Fibroblast of lung (primary cell): ENCODE results near the gene ACOT2. TPM values are rescaled to one million over a fixed set of nuclear protein-coding genes. Genes with fewer than 3 reads are reported as not detected.
"Not testable (repeated sequence)": the region's sequence is repeated elsewhere in the genome, so short reads cannot be mapped to it uniquely, and the experiment has no call there.

Experiments used
- DNase-seq, 2 donors: peaks; one replicate each; pipeline versions ENCODE4 v3.0.0 to v3.0.0-alpha.2; 2010; ENCODE audit warnings: low read depth in 2 of 2
- H2AFZ ChIP-seq: 2 replicates; pipeline ENCODE4 v1.5.1; 2012; ENCODE audit warnings: low read length, control low read depth, inconsistent platforms
- H3K27ac ChIP-seq: 2 replicates; pipeline ENCODE4 v1.5.1; 2011; ENCODE audit warnings: low read length, control low read depth; ENCODE audit not compliant: insufficient read depth
- H3K27me3 ChIP-seq: 2 replicates; pipeline ENCODE4 v1.5.1; 2011; ENCODE audit warnings: mild to moderate bottlenecking, low read length; ENCODE audit not compliant: control insufficient read depth, insufficient read depth
- H3K36me3 ChIP-seq: 2 replicates; pipeline ENCODE4 v1.5.1; 2011; ENCODE audit warnings: low read length; ENCODE audit not compliant: control insufficient read depth, insufficient read depth
- H3K4me1 ChIP-seq: 2 replicates; pipeline ENCODE4 v1.5.1; 2011; ENCODE audit warnings: low read length; ENCODE audit not compliant: control insufficient read depth, insufficient read depth; ENCODE audit errors: extremely low read depth
- H3K4me2 ChIP-seq: 2 replicates; pipeline ENCODE4 v1.5.1; 2011; ENCODE audit warnings: low read length, control low read depth; ENCODE audit not compliant: insufficient read depth; ENCODE audit errors: extremely low read depth
- H3K4me3 ChIP-seq, 4 experiments: fragments of 200-600 bp in 1 of 4; sonication (generic) in 1 of 4; replicated peaks in 1 of 4; 2 replicates each; pipeline ENCODE4 v1.5.1; 2011 to 2016; ENCODE audit warnings: low read length in 4 of 4, low read depth in 3 of 4, mild to moderate bottlenecking in 3 of 4, control low read depth in 2 of 4, inconsistent platforms in 1 of 4, mixed read lengths in 1 of 4; ENCODE audit not compliant: insufficient read depth in 1 of 4; ENCODE audit errors: control extremely low read depth in 1 of 4
- H3K79me2 ChIP-seq: 2 replicates; pipeline ENCODE4 v1.5.1; 2012; ENCODE audit warnings: mild to moderate bottlenecking, low read length, inconsistent platforms; ENCODE audit not compliant: control insufficient read depth, insufficient read depth
- H3K9ac ChIP-seq: 2 replicates; pipeline ENCODE4 v1.5.1; 2011; ENCODE audit warnings: mild to moderate bottlenecking, low read length, control low read depth; ENCODE audit not compliant: insufficient read depth
- H3K9me3 ChIP-seq: 2 replicates; pipeline ENCODE4 v1.5.1; 2012; ENCODE audit warnings: low read depth, low read length; ENCODE audit not compliant: control insufficient read depth, insufficient read depth
- H4K20me1 ChIP-seq: 2 replicates; pipeline ENCODE4 v1.5.1; 2011; ENCODE audit warnings: low read length; ENCODE audit not compliant: control insufficient read depth, insufficient read depth; ENCODE audit errors: extremely low read depth
- EZH2 ChIP-seq: IDR thresholded peaks from 2 replicates; pipeline ENCODE4 v1.5.1; 2012; ENCODE audit warnings: low read length, control low read depth, mild to moderate bottlenecking; ENCODE audit errors: missing control alignments
- polyA plus RNA-seq, 2 donors: library from polyadenylated mRNA; depleted of rRNA in 1 of 2; stranded (reverse) in 1 of 2; unstranded in 1 of 2; fragments of >200 nt; gene quantifications; 2 replicates each; pipeline ENCODE4 v1.2.1, GENCODE V29; 2011 to 2012; ENCODE audit warnings: missing spikeins in 1 of 2
- total RNA-seq: library from RNA; depleted of rRNA; stranded (reverse); fragments of >200 nt; gene quantifications from 2 replicates; pipeline ENCODE4 v1.2.1, GENCODE V29; 2014

ACOT2 gene
- total and polyA plus RNA-seq, 2 donors (not counting 1 experiment from before 2014, with no cell fraction given): 27.1 to 39.1 TPM

DNA sequence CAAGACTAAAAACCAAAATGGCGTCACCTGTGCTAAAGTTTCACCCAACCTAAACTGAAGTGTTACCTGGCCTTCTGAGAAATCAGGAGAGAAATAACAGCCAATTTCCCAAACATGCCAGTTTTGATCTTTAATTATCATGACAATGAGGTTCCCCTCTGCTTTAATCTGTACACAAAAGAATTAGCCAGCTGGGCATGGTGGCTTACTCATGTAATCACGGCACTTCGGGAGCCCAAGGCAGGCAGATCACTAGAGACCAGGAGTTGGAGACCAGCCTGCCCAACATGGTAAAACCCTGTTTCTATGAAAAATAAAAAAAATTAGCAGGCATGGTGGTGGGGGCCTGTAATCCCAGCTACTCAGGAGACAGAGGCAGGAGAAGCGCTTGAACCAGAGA lies 15.2 kb upstream of the ACOT2 start:
- Histone ChIP-seq H3K9me3 (no peaks in the 10 kb centered on the region), H4K20me1 (no peaks in the 10 kb centered on the region), H3K4me1 (no peaks in the 10 kb centered on the region), H2AFZ (no peak overlapping the region), H3K79me2 (no peaks in the 10 kb centered on the region), H3K27me3 (no peaks in the 10 kb centered on the region), H3K36me3 (no peaks in the 10 kb centered on the region), H3K4me3 (no peak overlapping the region), H3K9ac (no peak overlapping the region), H3K4me2 (no peak overlapping the region), H3K27ac (no peak overlapping the region)
- no peak for DNase-seq
- no peak for TF ChIP-seq EZH2

GRCh38 chr14:73557201-73557600 lies 11.8 kb upstream of the ACOT2 start:
- not testable (repeated sequence) for DNase-seq, H3K27ac ChIP-seq, H2AFZ ChIP-seq, H3K79me2 ChIP-seq, H3K4me1 ChIP-seq, H3K4me2 ChIP-seq, H3K9me3 ChIP-seq, H4K20me1 ChIP-seq, H3K9ac ChIP-seq, H3K27me3 ChIP-seq, H3K36me3 ChIP-seq, H3K4me3 ChIP-seq

DNA sequence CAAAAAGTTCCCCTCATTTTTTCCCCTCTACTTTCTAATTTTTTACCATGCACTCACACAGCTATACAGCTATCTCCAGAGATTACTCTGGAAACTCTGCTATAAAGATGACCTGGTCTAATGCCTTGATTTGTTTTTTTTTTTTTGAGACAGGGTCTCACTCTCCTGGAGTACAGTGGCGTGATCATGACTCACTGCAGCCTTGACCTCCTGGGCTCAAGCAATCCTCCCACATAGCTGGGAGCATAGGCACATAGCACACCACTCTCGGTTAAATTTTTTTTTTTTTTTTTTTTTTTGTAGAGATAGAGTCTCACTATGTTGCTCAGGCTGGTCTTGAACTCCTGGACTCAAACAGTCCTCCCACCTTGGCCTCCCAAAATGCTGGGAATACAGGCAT lies 10.8 kb upstream of the ACOT2 start:
- H3K4me2 ChIP-seq, H3K27ac ChIP-seq, H3K4me1 ChIP-seq, DNase-seq, H3K9me3 ChIP-seq, H2AFZ ChIP-seq, H3K27me3 ChIP-seq, H3K9ac ChIP-seq, H3K79me2 ChIP-seq, H3K4me3 ChIP-seq, H3K36me3 ChIP-seq, H4K20me1 ChIP-seq: not testable (repeated sequence)

DNA sequence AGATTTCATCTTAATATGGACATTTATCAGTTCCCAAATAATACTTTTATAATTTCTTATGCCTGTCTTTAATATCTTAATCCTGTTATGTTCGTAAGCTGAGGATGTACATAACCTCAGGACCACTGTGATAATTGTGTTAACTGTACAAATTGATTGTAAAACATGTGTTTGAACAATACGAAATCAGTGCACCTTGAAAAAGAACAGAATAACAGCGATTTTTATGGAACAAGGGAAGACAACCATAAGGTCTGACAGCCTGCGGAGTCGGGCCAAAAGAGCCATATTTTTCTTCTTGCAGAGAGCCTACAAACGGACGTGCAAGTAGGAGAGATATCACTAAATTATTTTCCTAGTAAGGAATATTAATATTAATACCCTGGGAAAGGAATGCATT lies 6.8 kb upstream of the ACOT2 start:
- H3K27ac ChIP-seq: not testable (repeated sequence)

GRCh38 chr14:73562696-73563095 lies 6.3 kb upstream of the ACOT2 start:
- H3K79me2 ChIP-seq, H3K27me3 ChIP-seq, H3K4me2 ChIP-seq, H3K27ac ChIP-seq, H3K9ac ChIP-seq, H3K4me1 ChIP-seq, H3K9me3 ChIP-seq, H2AFZ ChIP-seq, H3K4me3 ChIP-seq, DNase-seq, H4K20me1 ChIP-seq, H3K36me3 ChIP-seq: not testable (repeated sequence)

More for the DNA sequence above, 6.8 kb upstream of the ACOT2 start:
- H3K9ac ChIP-seq, H4K20me1 ChIP-seq, H3K79me2 ChIP-seq, DNase-seq, H3K4me1 ChIP-seq, H3K27me3 ChIP-seq, H3K9me3 ChIP-seq, H3K4me2 ChIP-seq, H2AFZ ChIP-seq, H3K4me3 ChIP-seq, H3K36me3 ChIP-seq: not testable (repeated sequence)

DNA sequence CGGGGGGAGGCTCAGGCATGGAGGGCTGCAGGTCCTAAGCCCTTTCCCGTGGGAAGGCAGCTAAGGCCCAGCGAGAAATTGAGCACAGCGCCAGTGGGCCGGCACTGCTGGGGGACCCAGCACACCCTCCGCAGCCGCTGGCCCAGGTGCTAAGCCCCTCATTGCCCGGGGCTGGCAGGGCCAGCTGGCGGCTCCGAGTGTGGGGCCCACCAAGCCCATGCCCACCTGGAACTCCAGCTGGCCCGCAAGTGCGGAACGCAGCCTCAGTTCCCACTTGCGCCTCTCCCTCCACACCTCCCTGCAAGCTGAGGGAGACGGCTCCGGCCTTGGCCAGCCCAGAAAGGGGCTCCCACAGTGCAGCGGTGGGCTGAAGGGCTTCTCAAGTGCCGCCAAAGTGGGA lies 2.6 kb upstream of the ACOT2 start:
- H4K20me1 ChIP-seq, H2AFZ ChIP-seq, H3K36me3 ChIP-seq, H3K79me2 ChIP-seq, H3K27me3 ChIP-seq, H3K4me1 ChIP-seq, H3K4me3 ChIP-seq, H3K27ac ChIP-seq, H3K4me2 ChIP-seq, H3K9ac ChIP-seq, H3K9me3 ChIP-seq, DNase-seq: not testable (repeated sequence)

- H3K9me3 ChIP-seq, H3K4me3 ChIP-seq, H3K36me3 ChIP-seq, H2AFZ ChIP-seq, H3K9ac ChIP-seq, H3K79me2 ChIP-seq, H3K27ac ChIP-seq, DNase-seq, H4K20me1 ChIP-seq, H3K4me1 ChIP-seq, H3K27me3 ChIP-seq, H3K4me2 ChIP-seq: not testable (repeated sequence)
These were observed 2.1 kb upstream of the ACOT2 start for GRCh38 chr14:73566935-73567334.
